ENCODE data around the gene TCF7L1.

TCF7L1 gene

GRCh38 chr2:85178154-85178553, 45.0 kb downstream of the TCF7L1 start:
- no peak for TF ChIP-seq CTCF (IDR thresholded peaks at IDR 0.05; ENCODE audit: low read depth, low read length)
- no peak overlapping the region for H3K4me3 ChIP-seq (ENCODE audit: low read depth, low read length)

GRCh38 chr2:85178980-85179411, 45.8 kb downstream of the TCF7L1 start:
- no peak overlapping the region for H3K4me3 ChIP-seq (ENCODE audit: low read depth, low read length)

GRCh38 chr2:85179541-85179940, 46.3 kb downstream of the TCF7L1 start:
- no peak overlapping the region for H3K4me3 ChIP-seq (ENCODE audit: low read depth, low read length)
- TF ChIP-seq CTCF (IDR thresholded peaks at IDR 0.05; ENCODE audit: low read depth, low read length): no peak

More at GRCh38 chr2:85178980-85179411, 45.8 kb downstream of the TCF7L1 start:
- TF ChIP-seq CTCF (IDR thresholded peaks at IDR 0.05; ENCODE audit: low read depth, low read length): no peak

- no peak for TF ChIP-seq CTCF (IDR thresholded peaks at IDR 0.05; ENCODE audit: low read depth, low read length)
- H3K4me3 ChIP-seq (ENCODE audit: low read depth, low read length): no peak overlapping the region
These were observed 47.3 kb downstream of the TCF7L1 start for GRCh38 chr2:85180322-85181133.

GRCh38 chr2:85181134-85181631, 48.0 kb downstream of the TCF7L1 start:
- H3K4me3 ChIP-seq (ENCODE audit: low read depth, low read length): no peak overlapping the region
- TF ChIP-seq CTCF (IDR thresholded peaks at IDR 0.05; ENCODE audit: low read depth, low read length): no peak

- H3K4me3 ChIP-seq (ENCODE audit: low read depth, low read length): no peak overlapping the region
- no peak for TF ChIP-seq CTCF (IDR thresholded peaks at IDR 0.05; ENCODE audit: low read depth, low read length)
These were observed 48.8 kb downstream of the TCF7L1 start for GRCh38 chr2:85181844-85182456.

- TF ChIP-seq CTCF (IDR thresholded peaks at IDR 0.05; ENCODE audit: low read depth, low read length): no peak
- H3K4me3 ChIP-seq (ENCODE audit: low read depth, low read length): no peak overlapping the region
These were observed 49.9 kb downstream of the TCF7L1 start for GRCh38 chr2:85183076-85183475.
